Measurements from ENCODE around the gene TBX6.
A peak's percentile ranks its signal among the peaks of the same experiment; 100 is the strongest.

TBX6 gene

GRCh38 chr16:30075503-30076275, 16.0 kb downstream of the TBX6 start, which contains the start of gene PPP4C:
Gene PPP4C, plus strand, starts transcription at chr16:30075994. Its CDS starts 384 bp downstream, at chr16:30076378.
- Histone ChIP-seq H3K4me1 (ENCODE audit: insufficient read depth, insufficient read length) (peaks cover 2% of the 10 kb centered on the region), H3K4me3 (ENCODE audit: insufficient read length, low read depth) (peak within 1 kb of the TSS; percentile 98), H3K9ac (ENCODE audit: insufficient read length, low read depth) (peak within 1 kb of the TSS; percentile 97), H3K27me3 (ENCODE audit: insufficient read depth, insufficient read length) (no peaks in the 10 kb centered on the region), H3K9me3 (ENCODE audit: insufficient read depth, low read length) (no peaks in the 10 kb centered on the region), H3K36me3 (ENCODE audit: insufficient read depth, insufficient read length, low read length) (peaks cover 75% of the 10 kb centered on the region)
- DNase-seq (ENCODE audit: low read depth, low spot score), result peak; percentile 85
- TF ChIP-seq ZNF274 (IDR thresholded peaks at IDR 0.05; ENCODE audit: low read depth, low read length), result no peak
- TF ChIP-seq YY1 (IDR thresholded peaks at IDR 0.05; ENCODE audit: insufficient read depth, insufficient read length), result no peak
- no peak for TF ChIP-seq SUZ12 (IDR thresholded peaks at IDR 0.05; ENCODE audit: extremely low read depth, insufficient read depth, insufficient read length)

- H3K9me3 ChIP-seq (ENCODE audit: insufficient read depth, low read length), result no peaks in the 10 kb centered on the region
- H3K27me3 ChIP-seq (ENCODE audit: insufficient read depth, insufficient read length), result no peaks in the 10 kb centered on the region
- no peak for TF ChIP-seq YY1 (IDR thresholded peaks at IDR 0.05; ENCODE audit: insufficient read depth, insufficient read length)
- no peak for TF ChIP-seq SUZ12 (IDR thresholded peaks at IDR 0.05; ENCODE audit: extremely low read depth, insufficient read depth, insufficient read length)
- TF ChIP-seq ZNF274 (IDR thresholded peaks at IDR 0.05; ENCODE audit: low read depth, low read length), result no peak
- H3K36me3 ChIP-seq (ENCODE audit: insufficient read depth, insufficient read length, low read length), result peaks cover 79% of the 10 kb centered on the region
- H3K9ac ChIP-seq (ENCODE audit: insufficient read length, low read depth), result no peak overlapping the region
- H3K4me3 ChIP-seq (ENCODE audit: insufficient read length, low read depth), result no peak overlapping the region
- no peak for DNase-seq (ENCODE audit: low read depth, low spot score)
- H3K4me1 ChIP-seq (ENCODE audit: insufficient read depth, insufficient read length), result peaks cover 28% of the 10 kb centered on the region
These were observed 21.2 kb downstream of the TBX6 start for GRCh38 chr16:30070490-30070889.

GRCh38 chr16:30069611-30070462, 21.9 kb downstream of the TBX6 start:
- TF ChIP-seq YY1 (IDR thresholded peaks at IDR 0.05; ENCODE audit: insufficient read depth, insufficient read length) (no peak), SUZ12 (IDR thresholded peaks at IDR 0.05; ENCODE audit: extremely low read depth, insufficient read depth, insufficient read length) (no peak), ZNF274 (IDR thresholded peaks at IDR 0.05; ENCODE audit: low read depth, low read length) (no peak)
- H3K27me3 ChIP-seq (ENCODE audit: insufficient read depth, insufficient read length), result no peaks in the 10 kb centered on the region
- H3K9ac ChIP-seq (ENCODE audit: insufficient read length, low read depth), result no peak overlapping the region
- no peak for DNase-seq (ENCODE audit: low read depth, low spot score)
- peaks cover 28% of the 10 kb centered on the region for H3K4me1 ChIP-seq (ENCODE audit: insufficient read depth, insufficient read length)
- peaks cover 79% of the 10 kb centered on the region for H3K36me3 ChIP-seq (ENCODE audit: insufficient read depth, insufficient read length, low read length)
- no peaks in the 10 kb centered on the region for H3K9me3 ChIP-seq (ENCODE audit: insufficient read depth, low read length)
- no peak overlapping the region for H3K4me3 ChIP-seq (ENCODE audit: insufficient read length, low read depth)

DNA sequence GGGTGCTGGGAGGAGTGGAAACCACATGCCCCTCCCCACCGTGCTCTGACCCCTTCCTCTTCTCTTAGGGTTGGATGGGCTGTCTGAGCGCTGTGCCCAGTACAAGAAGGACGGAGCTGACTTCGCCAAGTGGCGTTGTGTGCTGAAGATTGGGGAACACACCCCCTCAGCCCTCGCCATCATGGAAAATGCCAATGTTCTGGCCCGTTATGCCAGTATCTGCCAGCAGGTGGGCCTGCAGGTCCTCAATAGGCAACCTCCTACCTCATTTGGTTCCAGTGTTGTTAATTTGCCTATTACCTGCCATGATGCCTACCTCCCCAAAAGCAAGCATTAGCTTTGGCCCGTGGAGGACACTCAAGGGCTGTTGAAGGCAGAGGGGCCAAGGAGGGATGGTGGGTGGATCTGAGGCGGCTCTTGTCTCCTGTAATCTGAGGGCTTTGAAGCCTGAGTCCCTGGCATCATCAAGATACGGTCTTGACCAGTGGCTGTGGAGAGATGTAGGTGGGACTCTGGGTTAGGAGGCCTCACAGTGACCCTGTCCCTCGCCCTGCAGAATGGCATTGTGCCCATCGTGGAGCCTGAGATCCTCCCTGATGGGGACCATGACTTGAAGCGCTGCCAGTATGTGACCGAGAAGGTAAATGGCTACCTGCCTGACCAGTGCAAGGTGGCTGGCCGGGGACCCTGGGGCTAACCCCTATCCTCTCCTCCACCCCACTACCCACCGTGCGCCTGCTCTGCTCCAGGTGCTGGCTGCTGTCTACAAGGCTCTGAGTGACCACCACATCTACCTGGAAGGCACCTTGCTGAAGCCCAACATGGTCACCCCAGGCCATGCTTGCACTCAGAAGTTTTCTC, 22.7 kb downstream of the TBX6 start:
- H3K9ac ChIP-seq (ENCODE audit: insufficient read length, low read depth), result peak overlapping the region; percentile 27
- H3K27me3 ChIP-seq (ENCODE audit: insufficient read depth, insufficient read length), result no peaks in the 10 kb centered on the region
- H3K36me3 ChIP-seq (ENCODE audit: insufficient read depth, insufficient read length, low read length), result peaks cover 79% of the 10 kb centered on the region
- DNase-seq (ENCODE audit: low read depth, low spot score), result no peak
- H3K4me3 ChIP-seq (ENCODE audit: insufficient read length, low read depth), result no peak overlapping the region
- TF ChIP-seq ZNF274 (IDR thresholded peaks at IDR 0.05; ENCODE audit: low read depth, low read length) (no peak), YY1 (IDR thresholded peaks at IDR 0.05; ENCODE audit: insufficient read depth, insufficient read length) (no peak), SUZ12 (IDR thresholded peaks at IDR 0.05; ENCODE audit: extremely low read depth, insufficient read depth, insufficient read length) (no peak)
- peaks cover 28% of the 10 kb centered on the region for H3K4me1 ChIP-seq (ENCODE audit: insufficient read depth, insufficient read length)
- H3K9me3 ChIP-seq (ENCODE audit: insufficient read depth, low read length), result no peaks in the 10 kb centered on the region

DNA sequence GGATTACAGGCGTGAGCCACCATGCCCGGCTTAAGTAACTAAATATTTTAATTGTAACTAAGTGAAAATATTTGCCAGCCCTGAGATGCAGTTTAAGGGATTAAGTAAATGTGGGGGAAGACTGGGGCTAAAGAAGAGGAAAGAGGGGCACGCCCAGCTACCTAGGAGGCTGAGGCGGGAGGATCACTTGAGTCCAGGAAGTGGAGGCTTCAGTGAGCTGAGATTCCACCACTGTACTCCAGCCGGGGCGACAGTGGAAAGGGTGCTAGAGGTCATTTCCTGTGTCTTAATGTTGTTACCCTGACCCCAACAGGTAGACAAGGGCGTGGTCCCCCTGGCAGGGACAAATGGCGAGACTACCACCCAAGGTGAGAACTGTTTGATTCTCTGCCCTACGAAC, 23.4 kb downstream of the TBX6 start:
- TF ChIP-seq SUZ12 (IDR thresholded peaks at IDR 0.05; ENCODE audit: extremely low read depth, insufficient read depth, insufficient read length) (no peak), ZNF274 (IDR thresholded peaks at IDR 0.05; ENCODE audit: low read depth, low read length) (no peak), YY1 (IDR thresholded peaks at IDR 0.05; ENCODE audit: insufficient read depth, insufficient read length) (no peak)
- H3K9ac ChIP-seq (ENCODE audit: insufficient read length, low read depth), result no peak overlapping the region
- peak overlapping the region; percentile 20 for H3K4me3 ChIP-seq (ENCODE audit: insufficient read length, low read depth)
- H3K36me3 ChIP-seq (ENCODE audit: insufficient read depth, insufficient read length, low read length), result peaks cover 74% of the 10 kb centered on the region
- no peak for DNase-seq (ENCODE audit: low read depth, low spot score)
- H3K4me1 ChIP-seq (ENCODE audit: insufficient read depth, insufficient read length), result peaks cover 33% of the 10 kb centered on the region
- no peaks in the 10 kb centered on the region for H3K27me3 ChIP-seq (ENCODE audit: insufficient read depth, insufficient read length)
- H3K9me3 ChIP-seq (ENCODE audit: insufficient read depth, low read length), result no peaks in the 10 kb centered on the region

DNA sequence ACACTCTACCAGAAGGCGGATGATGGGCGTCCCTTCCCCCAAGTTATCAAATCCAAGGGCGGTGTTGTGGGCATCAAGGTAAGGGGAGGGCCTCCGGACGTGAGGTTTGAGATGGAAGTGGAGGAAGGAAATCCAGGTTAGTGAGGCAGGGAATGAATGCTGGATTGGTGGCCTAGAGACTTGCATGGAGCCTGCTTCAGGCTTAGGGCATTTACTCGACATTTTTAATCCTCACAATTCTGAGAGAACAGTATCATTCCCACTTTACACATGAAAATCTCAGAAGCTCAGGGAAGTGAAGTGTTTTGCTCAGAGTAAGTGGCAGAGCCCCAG, 24.2 kb downstream of the TBX6 start:
- Histone ChIP-seq H3K27me3 (ENCODE audit: insufficient read depth, insufficient read length) (no peaks in the 10 kb centered on the region), H3K4me1 (ENCODE audit: insufficient read depth, insufficient read length) (peaks cover 33% of the 10 kb centered on the region), H3K9ac (ENCODE audit: insufficient read length, low read depth) (peak overlapping the region; percentile 99), H3K36me3 (ENCODE audit: insufficient read depth, insufficient read length, low read length) (peaks cover 66% of the 10 kb centered on the region), H3K4me3 (ENCODE audit: insufficient read length, low read depth) (peak overlapping the region; percentile 98), H3K9me3 (ENCODE audit: insufficient read depth, low read length) (no peaks in the 10 kb centered on the region)
- TF ChIP-seq SUZ12 (IDR thresholded peaks at IDR 0.05; ENCODE audit: extremely low read depth, insufficient read depth, insufficient read length), result no peak
- TF ChIP-seq YY1 (IDR thresholded peaks at IDR 0.05; ENCODE audit: insufficient read depth, insufficient read length), result no peak
- TF ChIP-seq ZNF274 (IDR thresholded peaks at IDR 0.05; ENCODE audit: low read depth, low read length), result no peak
- no peak for DNase-seq (ENCODE audit: low read depth, low spot score)
